DMS79 treated with DMSO at 0.1 percent for 48 hours (cell line): ENCODE measurements around the gene HSPBP1.
"Not testable (repeated sequence)": the region's sequence is repeated elsewhere in the genome, so short reads cannot be mapped to it uniquely, and the experiment has no call there.

ENCODE experiments used
- DNase-seq: peaks from one replicate; lab custom pipeline; 2025; lab: John Stamatoyannopoulos, UW

HSPBP1 gene

DNA sequence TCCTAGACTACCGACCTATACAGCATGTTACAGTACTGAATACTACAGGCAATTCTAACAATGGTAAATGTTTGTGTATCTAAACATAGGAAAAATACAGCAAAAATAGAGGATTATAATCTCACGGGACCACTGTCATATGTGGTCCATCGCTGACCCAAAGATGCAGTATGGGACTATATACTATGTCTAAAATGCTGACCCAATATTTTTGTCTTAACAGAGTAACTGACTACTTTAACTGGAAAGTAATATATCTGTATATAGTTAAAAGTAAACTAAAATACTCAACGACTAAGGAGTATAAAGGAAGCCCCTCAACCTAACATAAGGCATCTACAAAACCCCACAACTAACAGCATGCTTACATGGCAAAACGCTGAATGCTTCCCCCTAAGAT is 46.9 kb downstream of the HSPBP1 start:
- DNase-seq: no peak

DNA sequence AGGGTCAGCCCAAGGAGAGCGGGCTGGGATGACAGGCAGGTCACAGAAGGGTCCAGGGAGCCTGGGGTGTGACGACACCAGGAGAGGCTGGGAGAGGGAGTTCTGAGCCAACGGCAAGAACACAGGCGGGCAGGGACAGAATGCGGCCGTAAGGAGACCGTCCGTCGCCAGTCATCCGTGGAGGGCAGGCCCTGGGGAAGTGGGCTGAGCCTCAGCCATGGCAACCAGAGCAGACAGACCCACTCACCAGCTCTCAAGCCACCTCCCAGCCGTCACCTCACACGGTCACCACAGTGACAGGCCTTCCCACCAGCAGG is 47.7 kb downstream of the HSPBP1 start:
- DNase-seq: peak; percentile 31

DNA sequence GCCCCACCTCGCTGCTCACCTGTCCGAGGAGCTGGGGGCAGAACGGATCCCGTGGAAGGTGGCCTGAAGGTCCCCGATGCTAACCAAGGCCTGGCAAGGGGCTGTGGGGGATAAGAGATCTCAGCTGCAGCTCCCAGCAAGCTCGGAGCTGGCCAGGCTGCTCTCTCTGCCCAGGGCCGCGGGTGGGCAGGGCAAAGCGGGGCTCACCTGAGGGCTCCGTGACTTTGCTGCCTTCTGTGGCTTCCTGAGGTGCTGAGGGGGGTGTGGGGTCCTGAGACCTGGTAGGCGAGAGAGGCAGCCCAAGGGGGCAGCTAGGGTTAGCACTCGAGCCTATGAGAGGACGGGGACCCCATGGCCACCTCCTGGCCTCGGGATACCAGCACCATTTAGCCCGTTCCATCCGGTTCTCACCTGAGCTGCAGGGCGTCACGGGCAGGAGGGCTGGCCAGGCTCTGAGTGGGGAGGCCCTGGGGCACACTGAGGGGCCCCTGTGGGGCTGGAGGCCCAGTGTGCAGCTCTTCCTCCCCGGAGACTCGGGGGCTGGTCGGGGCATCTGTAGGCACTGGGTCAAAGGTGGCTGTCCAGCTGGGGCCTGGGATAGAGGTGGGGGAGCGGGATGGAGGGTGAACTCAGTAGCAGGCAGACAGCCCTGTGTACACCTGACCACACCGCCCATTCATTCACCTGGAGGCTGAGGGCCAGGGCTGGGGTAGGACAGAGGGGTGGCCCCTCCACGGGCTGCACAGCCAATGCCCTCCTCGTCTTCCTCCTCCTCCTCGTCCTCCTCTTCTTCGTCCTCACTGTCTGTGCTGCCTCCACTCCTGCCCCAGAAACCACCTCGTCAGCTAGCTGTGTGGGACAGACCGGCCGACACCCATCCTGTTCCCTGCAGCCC is 48.3 kb downstream of the HSPBP1 start:
- DNase-seq: no peak

DNA sequence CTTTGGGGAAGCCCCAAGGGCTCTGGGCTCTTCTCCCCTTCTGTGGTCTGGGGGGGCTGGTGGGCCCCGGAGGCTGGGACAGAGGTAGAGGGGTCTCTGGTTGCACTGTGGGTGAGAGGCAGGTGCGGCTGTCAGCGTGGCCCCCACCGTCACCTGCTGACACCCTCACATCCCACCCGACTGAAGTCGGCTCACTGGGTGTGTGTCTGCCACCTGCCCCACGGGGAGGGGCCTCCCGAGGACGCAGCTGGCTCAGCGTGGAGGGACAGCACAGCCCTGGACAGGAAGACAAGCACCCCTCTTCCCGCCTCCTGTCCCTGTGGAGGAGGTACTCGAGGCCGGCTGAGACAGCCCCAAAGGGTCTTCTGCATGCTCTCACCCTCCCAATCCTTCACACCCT is 49.1 kb downstream of the HSPBP1 start:
- no peak for DNase-seq

DNA sequence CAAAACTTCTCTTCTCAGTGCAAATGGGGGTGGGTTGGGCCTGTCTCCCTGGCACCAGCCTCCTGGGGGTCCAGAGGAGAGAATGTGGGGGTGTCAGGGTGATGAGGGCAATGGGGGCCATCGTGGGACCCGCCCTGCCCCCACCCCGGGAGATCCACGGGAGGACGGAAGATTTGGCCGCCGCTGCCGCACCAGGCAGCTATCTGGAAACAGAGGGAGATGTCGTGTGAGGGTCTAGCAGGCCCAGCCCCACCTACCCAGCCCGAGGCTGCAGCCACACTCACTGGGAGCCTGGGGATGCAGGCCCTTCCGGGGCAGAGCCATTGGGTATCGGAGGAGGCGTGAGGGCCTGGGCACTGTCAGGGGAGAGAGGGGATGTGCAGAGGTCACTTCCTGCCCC is 49.6 kb downstream of the HSPBP1 start:
- DNase-seq: no peak

DNA sequence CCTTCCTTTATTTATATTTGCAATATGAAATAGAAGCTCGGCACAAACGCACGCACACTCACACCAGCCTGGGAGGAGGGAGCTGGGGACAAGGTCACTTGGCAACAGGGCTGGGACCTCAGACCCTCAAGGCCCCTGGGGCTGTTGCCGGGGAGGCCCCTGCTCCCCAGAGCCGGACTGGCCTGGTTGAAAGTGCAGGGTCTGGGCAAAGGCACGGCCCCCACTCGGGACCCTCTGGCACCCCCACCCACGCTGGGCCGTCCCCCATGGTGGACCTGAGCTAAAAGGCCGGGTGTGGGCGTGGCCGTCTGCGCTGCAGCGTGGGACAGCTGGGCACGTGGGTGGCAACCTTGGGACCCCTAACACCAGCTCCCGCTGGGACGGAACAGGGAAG is 50.1 kb downstream of the HSPBP1 start:
- DNase-seq: no peak

DNA sequence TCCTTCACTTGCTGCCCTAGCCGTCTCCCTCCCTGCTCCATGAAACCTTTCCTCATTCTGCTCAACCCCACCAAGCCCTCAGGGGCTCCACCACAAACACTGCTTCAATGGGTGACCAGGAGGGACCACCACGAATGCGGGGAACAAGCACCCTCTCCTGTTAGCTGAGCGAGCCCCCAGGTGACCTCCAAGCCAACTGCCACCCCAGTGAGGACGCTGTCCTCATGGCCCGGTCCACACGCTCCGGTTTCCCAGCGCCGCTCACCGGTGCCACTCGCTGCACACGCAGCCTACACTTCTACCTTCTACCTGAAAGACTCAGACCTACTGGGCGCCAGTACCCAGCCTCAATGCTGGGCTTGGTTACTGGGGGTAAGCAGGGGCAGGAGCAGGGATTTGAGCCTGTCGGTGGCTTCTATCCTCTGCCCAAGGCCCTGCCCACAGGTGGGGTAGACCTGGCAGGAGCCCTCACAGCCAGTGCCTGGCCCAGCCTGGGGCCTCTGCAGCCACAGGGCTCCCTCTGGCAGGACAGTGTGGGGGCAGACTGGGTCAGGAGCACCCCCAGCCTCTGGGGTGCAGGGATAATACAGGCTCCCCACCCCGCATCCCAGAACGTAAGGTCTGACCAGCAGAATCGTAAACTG is 50.6 kb downstream of the HSPBP1 start:
- DNase-seq: no peak

DNA sequence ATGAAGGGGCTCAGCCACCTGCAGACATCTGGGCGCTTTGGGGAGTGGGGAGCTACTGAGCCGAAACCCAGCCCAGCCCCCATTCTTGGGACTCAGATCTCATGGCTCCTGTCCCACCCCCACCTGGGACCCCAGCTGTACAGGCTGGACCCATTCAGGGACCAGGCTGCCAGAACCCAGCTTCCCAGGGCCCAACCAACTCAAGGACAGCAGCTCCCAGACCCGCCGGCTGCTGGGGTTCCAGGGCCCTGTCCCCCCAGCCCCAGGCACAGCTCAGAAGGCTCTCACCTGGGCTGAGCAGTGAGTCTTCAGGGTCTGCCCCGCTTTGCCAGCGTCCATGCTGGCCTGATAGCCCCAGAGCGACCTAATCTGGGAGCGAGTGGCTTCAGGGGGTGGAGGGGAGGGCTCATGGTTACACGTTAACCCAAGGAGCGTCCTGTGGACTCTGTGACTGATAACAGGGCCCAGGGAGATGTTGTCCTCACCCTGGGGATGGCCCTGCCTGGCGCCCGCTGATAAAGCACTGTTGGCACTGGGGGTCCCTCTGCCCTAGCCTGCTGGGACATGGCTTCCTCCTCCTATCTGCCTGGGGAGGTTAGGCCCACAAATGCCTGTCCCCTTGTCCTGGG is 51.4 kb downstream of the HSPBP1 start, which contains the start of gene TMEM86B:
TMEM86B (minus strand) TSS at position 361 of the 629 bp plus-strand sequence; CDS start at position 339, 22 bp downstream.
- no peak for DNase-seq

DNA sequence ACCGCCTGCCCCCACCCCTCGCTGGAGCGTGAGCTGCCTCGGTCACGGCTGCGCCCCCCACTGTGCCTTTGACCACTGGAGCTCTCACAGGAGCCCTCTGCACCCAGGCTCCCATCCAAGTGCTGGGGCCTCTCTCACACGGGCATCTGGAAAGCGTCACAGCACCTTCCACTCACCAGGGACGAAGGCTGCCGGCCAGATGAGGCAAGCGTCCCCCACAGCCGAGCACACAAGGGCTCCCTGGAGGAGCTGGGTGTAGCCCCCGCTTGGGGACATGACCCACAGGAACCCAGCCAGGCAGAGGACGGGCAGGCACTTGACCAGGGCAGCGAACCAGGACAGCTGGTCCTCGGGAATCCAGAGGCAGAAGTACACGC is 51.9 kb downstream of the HSPBP1 start:
- no peak for DNase-seq

DNA sequence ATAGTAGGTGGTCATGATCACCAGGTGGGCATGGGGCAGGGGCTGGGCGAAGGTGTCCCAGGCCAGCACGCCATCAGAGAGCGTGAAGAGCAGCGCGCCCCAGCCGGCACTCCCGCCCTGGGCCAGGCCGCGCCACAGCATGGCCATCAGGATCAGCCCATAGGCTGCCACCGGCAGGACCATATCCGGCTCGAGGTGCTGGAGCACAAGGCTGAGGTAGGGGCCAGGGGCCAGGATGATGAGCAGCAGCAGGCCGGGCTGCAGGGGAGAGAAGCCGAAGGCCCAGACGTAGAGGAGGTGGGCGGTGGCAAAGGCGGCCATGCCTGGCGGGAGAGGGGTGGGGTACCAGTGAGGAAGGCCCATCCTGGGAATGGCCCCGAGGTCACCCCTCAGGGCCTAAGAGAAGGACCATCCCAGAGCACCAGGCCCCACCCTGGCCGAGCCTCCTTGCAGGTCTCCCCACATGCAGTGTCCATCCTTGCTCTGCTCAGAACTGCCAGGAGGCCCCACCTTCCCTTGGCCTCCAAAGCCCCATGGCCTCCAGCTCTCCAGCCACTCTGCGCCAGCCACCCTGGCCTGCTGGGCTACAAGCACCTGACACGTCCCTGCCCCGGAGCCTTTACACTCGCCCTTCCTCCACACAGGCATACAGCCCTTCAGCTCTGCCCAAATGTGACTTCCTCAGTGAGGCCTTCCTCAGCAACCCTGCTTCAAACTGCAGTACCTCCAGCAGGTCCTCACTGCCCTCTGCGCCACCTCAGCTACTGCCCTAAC is 52.5 kb downstream of the HSPBP1 start:
- no peak for DNase-seq

DNA sequence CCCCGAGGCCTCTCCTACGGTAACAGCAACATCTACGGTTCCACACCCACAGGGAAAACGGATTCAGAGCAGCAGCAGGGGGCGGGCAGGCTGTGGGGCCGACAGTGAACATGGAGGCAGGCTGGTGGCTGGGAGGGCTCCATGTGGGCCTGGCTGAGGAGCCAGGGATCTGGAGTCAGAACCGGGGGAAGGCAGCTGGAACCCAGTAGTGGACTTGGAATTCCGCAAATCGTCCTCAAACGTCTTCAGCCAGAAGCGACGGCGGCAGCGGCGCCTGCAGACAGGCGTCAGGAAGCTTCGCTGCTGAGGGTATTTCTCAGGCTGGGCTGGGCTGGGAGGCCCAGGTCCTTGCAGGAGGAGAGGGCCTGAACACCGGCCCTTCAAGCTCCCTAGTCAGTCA is 53.1 kb downstream of the HSPBP1 start:
- no peak for DNase-seq

DNA sequence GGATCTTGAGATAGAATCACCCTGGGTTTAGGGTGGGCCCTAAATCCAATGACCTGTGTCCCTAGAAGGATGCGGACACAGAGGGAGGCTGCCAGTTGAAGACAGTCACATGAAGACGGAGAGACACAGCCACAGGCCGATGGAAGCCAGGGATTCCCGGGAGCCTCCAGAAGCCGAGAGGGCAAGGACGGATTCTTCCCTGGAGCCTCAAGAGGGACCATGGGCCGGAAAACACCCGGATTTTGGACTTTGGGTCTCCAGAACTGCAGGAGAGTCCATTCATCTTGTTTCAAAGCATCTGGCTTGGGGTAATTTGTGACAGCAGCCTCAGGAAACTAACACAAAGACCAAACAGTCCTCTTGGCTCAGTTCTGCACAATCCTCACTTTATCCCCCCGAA is 53.6 kb downstream of the HSPBP1 start:
- no peak for DNase-seq

DNA sequence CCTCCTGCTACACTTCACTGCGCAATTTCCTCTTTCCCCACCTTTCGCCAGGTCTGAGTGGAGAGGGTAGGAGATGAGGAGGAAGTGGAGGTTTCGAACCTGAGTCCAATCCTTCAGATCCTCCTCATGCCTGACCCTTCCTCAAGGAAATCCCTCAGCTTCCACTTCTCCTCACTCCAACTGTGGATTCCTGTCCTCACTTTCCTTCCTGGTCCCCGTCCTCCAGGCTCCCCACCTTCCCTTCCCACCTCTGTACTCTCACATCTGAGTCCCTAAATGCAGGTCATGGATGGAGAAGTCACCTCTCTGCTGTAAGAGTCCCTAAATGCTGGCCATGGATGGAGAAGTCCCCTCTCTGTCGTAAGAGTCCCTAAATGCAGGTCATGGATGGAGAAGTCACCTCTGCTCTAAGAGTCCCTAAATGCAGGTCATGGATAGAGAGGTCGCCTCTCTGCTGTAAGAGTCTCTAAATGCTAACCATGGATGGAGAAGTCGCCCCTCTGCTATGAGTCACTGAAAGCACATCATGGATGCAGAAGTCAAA is 54.4 kb downstream of the HSPBP1 start:
- no peak for DNase-seq

DNA sequence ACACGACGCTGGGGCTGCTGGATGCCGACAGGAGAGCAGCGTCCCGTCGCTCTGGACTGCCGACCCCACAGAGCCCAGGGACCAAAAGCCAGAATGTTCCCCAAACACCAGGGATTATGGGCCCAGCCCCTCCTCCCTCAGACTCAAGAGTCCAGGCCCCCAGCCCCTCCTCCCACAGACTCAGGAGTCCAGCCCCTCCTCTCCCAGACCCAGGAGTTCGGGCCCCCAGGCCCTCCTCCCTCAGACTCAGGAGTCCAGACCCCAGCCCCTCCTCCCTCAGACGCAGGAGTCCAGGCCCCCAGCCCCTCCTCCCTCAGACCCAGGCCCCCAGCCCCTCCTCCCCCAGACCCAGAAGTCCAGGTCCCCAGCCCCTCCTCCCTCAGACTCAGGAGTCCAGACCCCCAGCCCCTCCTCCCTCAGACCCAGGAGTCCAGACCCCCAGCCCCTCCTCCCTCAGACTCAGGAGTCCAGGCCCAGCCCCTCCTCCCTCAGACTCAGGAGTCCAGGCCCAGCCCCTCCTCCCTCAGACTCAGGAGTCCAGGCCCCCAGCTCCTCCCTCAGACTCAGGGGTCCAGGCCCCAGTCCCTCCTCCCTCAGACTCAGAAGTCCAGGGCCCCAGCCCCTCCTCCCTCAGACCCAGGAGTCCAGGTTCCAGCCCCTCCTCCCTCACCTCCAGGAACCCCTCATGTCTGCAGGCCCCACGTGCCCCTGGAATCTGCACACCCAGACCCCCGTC is 55.1 kb downstream of the HSPBP1 start:
- DNase-seq: not testable (repeated sequence)

DNA sequence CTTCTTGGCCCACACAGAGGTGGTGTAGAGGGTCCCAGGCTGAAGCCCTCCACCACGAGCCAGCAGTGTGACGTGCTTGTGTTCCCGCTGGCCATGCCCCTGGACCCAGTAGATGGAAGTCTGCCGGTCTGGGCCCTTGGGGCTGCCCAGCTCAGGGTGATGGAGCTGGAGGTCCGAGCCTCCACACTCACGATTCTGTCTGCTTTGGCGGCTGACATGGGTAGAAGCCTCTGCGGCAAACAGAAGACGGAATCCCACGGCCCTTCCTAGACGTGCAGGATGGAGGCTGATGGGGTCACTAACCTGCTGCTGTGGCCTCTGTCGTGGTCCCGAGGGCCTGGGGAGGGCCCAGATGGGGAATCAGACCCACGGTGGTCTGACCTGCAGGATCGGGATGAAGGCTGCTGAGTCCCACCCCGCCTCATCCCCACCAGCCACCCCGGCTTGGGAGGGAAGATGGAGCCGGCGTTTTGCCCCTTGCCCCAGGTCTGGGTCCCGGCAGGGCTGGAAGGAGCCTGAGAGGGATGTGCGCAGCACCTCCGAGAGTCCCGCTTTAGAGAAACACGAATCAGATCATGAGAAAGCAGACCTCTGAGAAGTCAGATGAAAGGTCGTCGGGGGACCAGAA is 55.8 kb downstream of the HSPBP1 start:
- DNase-seq: no peak

DNA sequence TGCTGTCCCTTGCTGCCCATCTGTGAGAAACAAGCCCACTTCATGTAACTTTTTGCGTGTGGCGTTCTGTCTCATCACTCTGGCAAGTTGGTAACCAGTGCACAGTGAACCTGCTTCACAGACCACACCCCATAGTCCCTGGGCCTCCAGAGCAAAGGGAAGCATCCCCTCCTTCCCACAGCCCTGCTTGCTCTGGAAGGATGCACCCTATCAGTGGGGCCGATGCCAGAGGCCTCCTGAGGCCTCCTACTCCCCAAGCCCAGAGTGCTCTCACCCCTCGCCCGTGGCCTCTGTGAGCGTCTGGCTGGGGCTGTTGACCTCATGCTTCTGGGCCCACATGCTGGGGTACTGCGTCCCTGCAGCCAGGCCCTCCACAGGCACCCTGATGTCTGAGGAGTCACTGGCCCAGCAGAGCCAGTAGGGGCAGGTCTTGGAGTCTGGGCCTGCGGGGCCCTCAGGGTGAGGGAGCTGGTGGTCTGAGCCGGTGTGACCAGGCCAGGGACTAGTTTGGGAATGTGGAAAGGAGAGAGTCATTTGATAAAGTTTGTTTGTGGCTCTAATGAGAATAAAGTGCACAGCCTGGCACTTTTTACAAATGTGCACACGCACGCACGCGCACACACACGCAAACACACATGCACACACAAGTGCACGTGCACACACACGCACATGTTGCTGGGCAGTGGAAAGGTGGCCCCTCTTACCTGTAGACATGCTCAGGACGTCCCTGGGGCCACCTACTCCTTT is 56.4 kb downstream of the HSPBP1 start:
- no peak for DNase-seq

DNA sequence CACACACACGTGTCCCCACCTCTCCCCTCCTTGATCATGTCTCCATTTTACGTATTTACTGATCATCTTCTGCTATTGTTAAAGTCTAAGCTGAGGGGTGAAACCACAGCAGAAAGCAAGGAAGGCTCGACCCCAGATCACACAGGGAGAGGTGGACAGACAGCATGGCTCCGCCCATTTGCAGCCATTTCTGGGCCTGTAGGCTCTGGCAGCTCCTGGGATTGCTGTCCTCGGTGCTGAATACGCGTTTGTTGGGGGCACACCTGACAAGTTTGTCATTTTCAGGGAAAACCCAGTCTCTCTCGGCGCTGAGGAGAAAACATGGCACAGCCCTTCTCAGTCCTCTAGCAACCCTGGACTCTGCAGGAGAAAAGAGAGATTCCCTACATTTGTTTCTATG is 59.4 kb downstream of the HSPBP1 start:
- DNase-seq: no peak

DNA sequence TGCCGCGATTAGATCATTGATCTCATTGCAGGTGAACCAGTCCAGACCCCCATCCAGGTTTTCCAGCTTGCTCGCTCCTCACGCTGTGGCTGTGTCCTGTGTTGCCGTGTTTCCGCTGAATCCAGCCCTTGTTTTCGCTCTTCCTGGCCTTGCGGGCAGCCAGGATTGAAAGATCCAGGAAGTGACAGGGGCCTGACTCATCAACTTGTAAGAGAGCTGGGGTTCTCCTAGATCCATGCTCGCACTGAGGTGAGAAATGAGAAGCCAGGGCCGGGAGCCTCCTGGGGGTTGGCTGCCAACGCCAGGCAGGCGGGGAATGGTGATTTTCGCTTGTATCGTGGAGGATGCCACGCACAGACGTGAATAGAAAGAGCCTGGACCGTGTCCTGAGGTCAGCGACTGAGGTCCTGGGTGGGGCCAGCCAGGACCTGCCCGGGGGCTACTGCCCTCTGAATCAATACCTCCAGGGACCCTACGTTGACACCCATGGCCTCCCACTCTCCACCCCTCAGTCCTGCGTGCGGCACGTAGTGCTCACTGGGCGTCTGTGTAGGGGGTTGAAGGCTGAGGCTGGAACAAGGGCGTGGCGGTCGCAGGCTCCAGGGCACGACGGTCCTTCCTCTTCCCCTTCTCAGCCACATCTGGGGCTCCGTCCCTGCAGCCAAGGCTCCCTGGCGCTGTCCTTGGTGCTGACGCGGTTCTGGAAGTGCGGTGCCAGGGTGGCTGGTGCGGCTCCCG is 63.3 kb downstream of the HSPBP1 start:
- peak; percentile 93 for DNase-seq

DNA sequence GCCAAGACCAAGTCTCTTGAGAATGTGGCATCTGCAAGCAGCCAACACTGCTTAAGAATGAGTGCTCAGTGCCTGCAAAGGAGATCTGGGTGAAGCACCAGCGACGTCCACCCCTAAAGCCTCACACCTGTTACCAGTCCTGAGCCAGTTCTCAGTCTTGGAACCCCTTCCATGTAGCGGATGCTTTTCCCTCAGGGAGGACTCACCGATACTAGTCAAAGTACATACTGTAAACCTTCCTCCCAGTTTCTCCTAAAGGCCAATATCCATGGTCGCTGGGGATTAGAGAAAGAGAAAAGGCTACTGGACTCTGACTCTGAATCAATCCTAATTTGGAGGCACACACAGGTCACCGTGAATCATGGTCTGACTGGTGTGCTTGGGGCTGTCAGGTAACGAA is 66.4 kb downstream of the HSPBP1 start:
- no peak for DNase-seq

DNA sequence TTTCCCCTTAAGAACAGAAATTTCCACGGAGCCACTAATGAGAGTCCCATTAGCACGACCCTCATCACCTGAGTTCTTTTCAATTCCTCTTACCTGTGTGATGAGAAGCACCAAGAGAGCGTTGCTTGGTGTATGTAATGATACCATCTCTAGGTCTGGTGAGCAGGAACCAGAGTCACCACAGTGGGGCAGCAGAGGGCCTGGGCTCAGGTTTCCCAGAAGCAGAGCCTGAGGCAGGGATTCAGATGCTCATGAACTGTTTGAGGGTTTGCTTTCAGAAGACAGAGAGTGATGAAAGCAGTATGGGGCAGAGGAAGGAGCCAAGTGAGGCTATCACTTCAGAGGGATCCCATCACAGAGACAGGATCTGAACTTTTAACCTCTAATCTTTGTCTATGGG is 67.5 kb downstream of the HSPBP1 start:
- DNase-seq: no peak
